Stimulated activated CD4-positive, alpha-beta T cell treated with anti-CD3 and anti-CD28 coated beads, Interleukin-1b, Interleukin-23, amount 100 ng/mL, for 1 hour (primary cell): ENCODE measurements around the gene FBXL7.
"Not testable (repeated sequence)": the region's sequence is repeated elsewhere in the genome, so short reads cannot be mapped to it uniquely, and the experiment has no call there.

Source experiments
- DNase-seq, 2 donors: peaks; one replicate each; pipeline ENCODE4 v3.0.0-alpha.2; 2020; ENCODE audit warnings: low read depth in 2 of 2

Gene FBXL7

GRCh38 chr5:15807871-15808270 is 307.9 kb downstream of the FBXL7 start:
- no peak for DNase-seq

- DNase-seq = no peak
Measured at GRCh38 chr5:15808577-15808976, 308.6 kb downstream of the FBXL7 start.

- DNase-seq = no peak
Measured at GRCh38 chr5:15819617-15820016, 319.6 kb downstream of the FBXL7 start.

- DNase-seq = no peak
Measured at GRCh38 chr5:15821506-15821905, 321.5 kb downstream of the FBXL7 start.

- DNase-seq = no peak
Measured at GRCh38 chr5:15823398-15823797, 323.4 kb downstream of the FBXL7 start.

GRCh38 chr5:15827741-15828140 is 327.8 kb downstream of the FBXL7 start:
- DNase-seq = no peak

- no peak for DNase-seq
Measured at GRCh38 chr5:15831408-15831807, 331.4 kb downstream of the FBXL7 start.

GRCh38 chr5:15833365-15833764 is 333.4 kb downstream of the FBXL7 start:
- no peak for DNase-seq

GRCh38 chr5:15834596-15835245 is 334.7 kb downstream of the FBXL7 start:
- no peak for DNase-seq

- DNase-seq = no peak
Measured at GRCh38 chr5:15835514-15835913, 335.5 kb downstream of the FBXL7 start.

GRCh38 chr5:15837551-15838289 is 337.7 kb downstream of the FBXL7 start:
- no peak for DNase-seq

- no peak for DNase-seq
Measured at GRCh38 chr5:15844253-15844652, 344.3 kb downstream of the FBXL7 start.

- DNase-seq = no peak
Measured at GRCh38 chr5:15844871-15845270, 344.9 kb downstream of the FBXL7 start.

GRCh38 chr5:15850536-15850935 is 350.6 kb downstream of the FBXL7 start:
- no peak for DNase-seq

- DNase-seq = no peak
Measured at GRCh38 chr5:15850939-15851341, 351.0 kb downstream of the FBXL7 start.

GRCh38 chr5:15852217-15852616 is 352.2 kb downstream of the FBXL7 start:
- no peak for DNase-seq

- no peak for DNase-seq
Measured at GRCh38 chr5:15852949-15853348, 353.0 kb downstream of the FBXL7 start.

GRCh38 chr5:15858326-15858725 is 358.3 kb downstream of the FBXL7 start:
- no peak for DNase-seq

- no peak for DNase-seq
Measured at GRCh38 chr5:15864536-15865215, 364.7 kb downstream of the FBXL7 start.

GRCh38 chr5:15872259-15872658 is 372.3 kb downstream of the FBXL7 start:
- DNase-seq = not testable (repeated sequence)

GRCh38 chr5:15877914-15878313 is 377.9 kb downstream of the FBXL7 start:
- DNase-seq = no peak

- no peak for DNase-seq
Measured at GRCh38 chr5:15880201-15880600, 380.2 kb downstream of the FBXL7 start.

GRCh38 chr5:15885156-15885555 is 385.2 kb downstream of the FBXL7 start:
- no peak for DNase-seq
